ENCODE measurements around the gene TMEM178B. TPM values are rescaled to one million over a fixed set of nuclear protein-coding genes. Genes with fewer than 3 reads are reported as not detected.

The TMEM178B gene
- total RNA-seq, 1 donor = 0.09 TPM

- no peak for DNase-seq (ENCODE audit: low read depth)
- TF ChIP-seq CTCF (IDR thresholded peaks at IDR 0.05; ENCODE audit: insufficient read depth, low read length) = no peak
- H3K4me3 ChIP-seq (ENCODE audit: low read depth, low read length) = no peak overlapping the region
These were observed 275.9 kb downstream of the TMEM178B start for GRCh38 chr7:141349804-141350203.

GRCh38 chr7:141351175-141351574 lies 277.3 kb downstream of the TMEM178B start:
- no peak for DNase-seq (ENCODE audit: low read depth)
- TF ChIP-seq CTCF (IDR thresholded peaks at IDR 0.05; ENCODE audit: insufficient read depth, low read length) = no peak
- no peak overlapping the region for H3K4me3 ChIP-seq (ENCODE audit: low read depth, low read length)

GRCh38 chr7:141352955-141353354 lies 279.1 kb downstream of the TMEM178B start:
- TF ChIP-seq CTCF (IDR thresholded peaks at IDR 0.05; ENCODE audit: insufficient read depth, low read length) = no peak
- no peak overlapping the region for H3K4me3 ChIP-seq (ENCODE audit: low read depth, low read length)

GRCh38 chr7:141354251-141354650 lies 280.4 kb downstream of the TMEM178B start:
- no peak overlapping the region for H3K4me3 ChIP-seq (ENCODE audit: low read depth, low read length)
- peak; percentile 59 for DNase-seq (ENCODE audit: low read depth)
- TF ChIP-seq CTCF (IDR thresholded peaks at IDR 0.05; ENCODE audit: insufficient read depth, low read length) = no peak

More at GRCh38 chr7:141352955-141353354, 279.1 kb downstream of the TMEM178B start:
- no peak for DNase-seq (ENCODE audit: low read depth)

GRCh38 chr7:141355032-141355431 lies 281.2 kb downstream of the TMEM178B start:
- no peak overlapping the region for H3K4me3 ChIP-seq (ENCODE audit: low read depth, low read length)
- peak; percentile 17 for DNase-seq (ENCODE audit: low read depth)
- no peak for TF ChIP-seq CTCF (IDR thresholded peaks at IDR 0.05; ENCODE audit: insufficient read depth, low read length)

GRCh38 chr7:141356161-141356560 lies 282.3 kb downstream of the TMEM178B start:
- no peak for TF ChIP-seq CTCF (IDR thresholded peaks at IDR 0.05; ENCODE audit: insufficient read depth, low read length)

GRCh38 chr7:141358386-141358785 lies 284.5 kb downstream of the TMEM178B start:
- H3K4me3 ChIP-seq (ENCODE audit: low read depth, low read length) = no peak overlapping the region
- DNase-seq (ENCODE audit: low read depth) = no peak
- TF ChIP-seq CTCF (IDR thresholded peaks at IDR 0.05; ENCODE audit: insufficient read depth, low read length) = no peak

More at GRCh38 chr7:141356161-141356560, 282.3 kb downstream of the TMEM178B start:
- no peak overlapping the region for H3K4me3 ChIP-seq (ENCODE audit: low read depth, low read length)
- DNase-seq (ENCODE audit: low read depth) = peak; percentile 17

Data from fibroblast of the aortic adventitia (primary cell).